Duodenal mucosa (tissue), 2 donors: ENCODE data around the gene HS6ST3.

Experiments used
- H3K27ac ChIP-seq: one replicate; pipeline ENCODE4 v1.7.0; 2013; ENCODE audit warnings: low read depth, low read length
- H3K27me3 ChIP-seq, 2 donors: one replicate each; pipeline ENCODE4 v1.7.0; 2013; ENCODE audit warnings: low read length in 2 of 2, control low read depth in 1 of 2; ENCODE audit not compliant: insufficient read depth in 2 of 2, control insufficient read depth in 1 of 2
- H3K36me3 ChIP-seq, 2 donors: one replicate each; pipeline ENCODE4 v1.7.0; 2013; ENCODE audit warnings: low read length in 2 of 2, control low read depth in 1 of 2; ENCODE audit not compliant: insufficient read depth in 2 of 2, control insufficient read depth in 1 of 2
- H3K4me1 ChIP-seq, 2 donors: one replicate each; pipeline ENCODE4 v1.7.0; 2013; ENCODE audit warnings: low read length in 2 of 2, control low read depth in 1 of 2; ENCODE audit not compliant: insufficient read depth in 2 of 2, control insufficient read depth in 1 of 2
- H3K4me3 ChIP-seq, 2 donors: one replicate each; pipeline ENCODE4 v1.7.0; 2013; ENCODE audit warnings: low read length in 2 of 2, low read depth in 1 of 2
- H3K9ac ChIP-seq, 2 donors: one replicate each; pipeline ENCODE4 v1.7.0; 2013; ENCODE audit warnings: low read length in 2 of 2, low read depth in 1 of 2
- H3K9me3 ChIP-seq, 2 donors: one replicate each; pipeline ENCODE4 v1.7.0; 2013; ENCODE audit warnings: low read length in 2 of 2, control low read depth in 1 of 2; ENCODE audit not compliant: control insufficient read depth in 1 of 2

Gene HS6ST3

GRCh38 chr13:96680898-96681297 is 591.0 kb downstream of the HS6ST3 start:
- H3K4me3 ChIP-seq = no peak overlapping the region
- H3K9me3 ChIP-seq = no peaks in the 10 kb centered on the region
- H3K9ac ChIP-seq = no peak overlapping the region
- no peaks in the 10 kb centered on the region for H3K36me3 ChIP-seq
- H3K4me1 ChIP-seq = peaks cover 0 to 3% of the 10 kb centered on the region in 2 donors
- no peak overlapping the region for H3K27ac ChIP-seq
- H3K27me3 ChIP-seq = peaks cover 0 to 4% of the 10 kb centered on the region in 2 donors

- Histone ChIP-seq H3K4me1 (peaks cover 0 to under 1% of the 10 kb centered on the region in 2 donors), H3K4me3 (no peak overlapping the region), H3K36me3 (no peaks in the 10 kb centered on the region), H3K9ac (no peak overlapping the region), H3K9me3 (no peaks in the 10 kb centered on the region), H3K27ac (no peak overlapping the region), H3K27me3 (peaks cover 0 to 4% of the 10 kb centered on the region in 2 donors)
Observed at GRCh38 chr13:96681766-96682165, 591.9 kb downstream of the HS6ST3 start.

- Histone ChIP-seq H3K9me3 (no peaks in the 10 kb centered on the region), H3K4me3 (no peak overlapping the region), H3K9ac (no peak overlapping the region), H3K27ac (no peak overlapping the region), H3K36me3 (no peaks in the 10 kb centered on the region), H3K4me1 (no peaks in the 10 kb centered on the region), H3K27me3 (peaks cover 0 to 4% of the 10 kb centered on the region in 2 donors)
Observed at GRCh38 chr13:96684469-96684868, 594.6 kb downstream of the HS6ST3 start.

GRCh38 chr13:96684907-96685306 is 595.0 kb downstream of the HS6ST3 start:
- no peaks in the 10 kb centered on the region for H3K36me3 ChIP-seq
- H3K4me3 ChIP-seq = no peak overlapping the region
- H3K27me3 ChIP-seq = peaks cover 0 to 3% of the 10 kb centered on the region in 2 donors
- H3K9me3 ChIP-seq = no peaks in the 10 kb centered on the region
- H3K27ac ChIP-seq = no peak overlapping the region
- H3K4me1 ChIP-seq = no peaks in the 10 kb centered on the region
- no peak overlapping the region for H3K9ac ChIP-seq

GRCh38 chr13:96686286-96686685 is 596.4 kb downstream of the HS6ST3 start:
- Histone ChIP-seq H3K36me3 (no peaks in the 10 kb centered on the region), H3K27me3 (no peaks in the 10 kb centered on the region), H3K4me1 (no peaks in the 10 kb centered on the region), H3K27ac (no peak overlapping the region), H3K9me3 (no peaks in the 10 kb centered on the region), H3K9ac (no peak overlapping the region), H3K4me3 (no peak overlapping the region)

- no peak overlapping the region for H3K4me3 ChIP-seq
Observed at GRCh38 chr13:96687191-96687590, 597.3 kb downstream of the HS6ST3 start.

GRCh38 chr13:96690998-96691397 is 601.1 kb downstream of the HS6ST3 start:
- H3K9me3 ChIP-seq = no peaks in the 10 kb centered on the region
- H3K27me3 ChIP-seq = no peaks in the 10 kb centered on the region
- no peak overlapping the region for H3K27ac ChIP-seq

More at GRCh38 chr13:96687191-96687590, 597.3 kb downstream of the HS6ST3 start:
- H3K27ac ChIP-seq = no peak overlapping the region
- H3K36me3 ChIP-seq = no peaks in the 10 kb centered on the region
- H3K4me1 ChIP-seq = no peaks in the 10 kb centered on the region
- H3K9me3 ChIP-seq = no peaks in the 10 kb centered on the region
- H3K9ac ChIP-seq = no peak overlapping the region
- H3K27me3 ChIP-seq = no peaks in the 10 kb centered on the region

GRCh38 chr13:96696389-96696900 is 606.5 kb downstream of the HS6ST3 start:
- Histone ChIP-seq H3K27ac (no peak overlapping the region), H3K27me3 (no peaks in the 10 kb centered on the region), H3K4me3 (no peak overlapping the region), H3K9me3 (no peaks in the 10 kb centered on the region), H3K9ac (no peak overlapping the region), H3K4me1 (no peaks in the 10 kb centered on the region), H3K36me3 (no peaks in the 10 kb centered on the region)

More at GRCh38 chr13:96690998-96691397, 601.1 kb downstream of the HS6ST3 start:
- H3K4me3 ChIP-seq = no peak overlapping the region
- no peaks in the 10 kb centered on the region for H3K36me3 ChIP-seq
- no peaks in the 10 kb centered on the region for H3K4me1 ChIP-seq
- no peak overlapping the region for H3K9ac ChIP-seq

- Histone ChIP-seq H3K9ac (no peak overlapping the region), H3K4me3 (no peak overlapping the region), H3K9me3 (no peaks in the 10 kb centered on the region), H3K27me3 (no peaks in the 10 kb centered on the region), H3K27ac (no peak overlapping the region), H3K36me3 (no peaks in the 10 kb centered on the region), H3K4me1 (no peaks in the 10 kb centered on the region)
Observed at GRCh38 chr13:96700657-96701056, 610.8 kb downstream of the HS6ST3 start.

- Histone ChIP-seq H3K36me3 (no peaks in the 10 kb centered on the region), H3K27ac (no peak overlapping the region), H3K4me1 (no peaks in the 10 kb centered on the region), H3K4me3 (no peak overlapping the region), H3K27me3 (no peaks in the 10 kb centered on the region), H3K9ac (no peak overlapping the region), H3K9me3 (no peaks in the 10 kb centered on the region)
Observed at GRCh38 chr13:96707146-96707545, 617.2 kb downstream of the HS6ST3 start.
